Testis (tissue), 3 donors: ENCODE results near the gene BAD. TPM values are rescaled to one million over a fixed set of nuclear protein-coding genes. Genes with fewer than 3 reads are reported as not detected.

ENCODE experiments used
- DNase-seq: peaks from one replicate; pipeline ENCODE4 v3.0.0-alpha.2; 2019
- H3K27ac ChIP-seq, 2 donors: fragments of 200-600 bp; sonication (generic); one replicate each; pipeline ENCODE4 v1.5.1; 2019
- H3K27me3 ChIP-seq: fragments of 200-600 bp; sonication (generic); one replicate; pipeline ENCODE4 v1.5.1; 2019
- H3K36me3 ChIP-seq: fragments of 200-600 bp; sonication (generic); one replicate; pipeline ENCODE4 v1.5.1; 2017; ENCODE audit warnings: low read depth; ENCODE audit errors: missing control alignments
- H3K4me1 ChIP-seq: fragments of 200-600 bp; sonication (generic); one replicate; pipeline ENCODE4 v1.5.1; 2019
- H3K4me3 ChIP-seq, 2 donors: fragments of 200-600 bp; sonication (generic); one replicate each; pipeline ENCODE4 v1.5.1; 2017 to 2019
- H3K9me3 ChIP-seq: fragments of 200-600 bp; sonication (generic); one replicate; pipeline ENCODE4 v1.5.1; 2017
- CTCF ChIP-seq, 3 experiments: fragments of 450-650 bp in 2 of 3; fragments of 200-600 bp in 1 of 3; sonication (generic) in 1 of 3; IDR thresholded peaks; one replicate each; pipeline ENCODE4 v1.5.1; 2016 to 2019; ENCODE audit warnings: antibody characterized with exemption in 3 of 3, mild to moderate bottlenecking in 2 of 3, moderate library complexity in 1 of 3
- POLR2A ChIP-seq: fragments of 450-650 bp; IDR thresholded peaks from one replicate; pipeline ENCODE4 v1.6.1; 2017; ENCODE audit warnings: antibody characterized with exemption, mild to moderate bottlenecking, moderate library complexity
- WGBS, 2 donors: methylation state at CpG; one replicate each; pipeline ENCODE4 v1.1.5; 2018; 5-methylcytosine and 5-hydroxymethylcytosine counted together
- intact Hi-C: fragments of 100-400 bp; cut with DNase I; formaldehyde crosslinking; loops from one replicate; pipeline ENCODE4 v1.15.1; 2023; ENCODE audit warnings: low total_unique reads
- polyA plus RNA-seq: library from polyadenylated mRNA; stranded (reverse); fragments of 350-450 nt; fragmentation: Illumina TruSeq; extraction: RNeasy Lipid Tissue Mini Kit (QIAGEN cat#74804); gene quantifications from one replicate; pipeline ENCODE4 v1.2.3, GENCODE V29; 2014; ENCODE audit warnings: low read depth, low replicate concordance; ENCODE audit not compliant: insufficient read depth
- total RNA-seq, 2 donors: library from RNA; depleted of rRNA; stranded (reverse); fragments of >200 nt; gene quantifications; one replicate each; pipeline ENCODE4 v1.2.3, GENCODE V29; 2016

The BAD gene
- total and polyA plus RNA-seq, 3 donors from 2014 or later, result 85.2 to 110 (median 88.7) TPM

DNA sequence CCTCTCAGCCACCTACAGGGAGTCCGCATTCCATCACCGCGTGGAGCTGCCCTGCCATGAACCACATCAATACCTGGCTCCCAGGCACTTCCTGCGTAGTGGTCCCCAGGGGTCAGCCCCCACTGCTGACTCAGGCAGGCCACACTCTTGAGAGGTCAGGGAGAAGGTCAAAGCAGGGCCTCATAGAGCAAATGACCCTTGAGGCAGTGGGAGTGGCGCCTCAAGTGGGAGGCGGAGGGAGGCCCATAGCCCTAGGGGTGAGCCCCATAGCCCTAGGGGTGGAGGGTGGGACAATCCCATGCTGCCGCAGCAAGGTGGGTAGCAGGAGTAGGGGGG, 38.4 kb upstream of the BAD start:
- TF ChIP-seq POLR2A, result no peak
- TF ChIP-seq CTCF (IDR thresholded peaks at IDR 0.05), result no peak
- 84 to 88% methylated on average over 5 to 7 of the region's 7 CpGs for WGBS, 2 donors
- Histone ChIP-seq H3K36me3 (no peaks in the 10 kb centered on the region), H3K4me1 (peaks cover 9% of the 10 kb centered on the region), H3K4me3 (no peak overlapping the region), H3K27ac (no peak overlapping the region), H3K9me3 (no peaks in the 10 kb centered on the region), H3K27me3 (no peaks in the 10 kb centered on the region)
- intact Hi-C loops, result no loop called here
- DNase-seq, result no peak

DNA sequence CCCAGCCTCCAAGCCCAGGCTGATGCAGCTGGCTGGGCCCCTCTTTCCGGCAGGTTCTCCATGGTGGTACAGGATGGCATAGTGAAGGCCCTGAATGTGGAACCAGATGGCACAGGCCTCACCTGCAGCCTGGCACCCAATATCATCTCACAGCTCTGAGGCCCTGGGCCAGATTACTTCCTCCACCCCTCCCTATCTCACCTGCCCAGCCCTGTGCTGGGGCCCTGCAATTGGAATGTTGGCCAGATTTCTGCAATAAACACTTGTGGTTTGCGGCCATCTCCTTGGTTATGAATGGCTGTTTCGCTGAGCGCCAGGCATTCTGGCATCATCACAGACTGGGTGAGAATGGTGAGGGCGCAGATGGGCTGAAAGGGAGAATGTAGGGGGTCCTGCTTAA, 37.1 kb upstream of the BAD start:
- intact Hi-C loops, result no loop called here

DNA sequence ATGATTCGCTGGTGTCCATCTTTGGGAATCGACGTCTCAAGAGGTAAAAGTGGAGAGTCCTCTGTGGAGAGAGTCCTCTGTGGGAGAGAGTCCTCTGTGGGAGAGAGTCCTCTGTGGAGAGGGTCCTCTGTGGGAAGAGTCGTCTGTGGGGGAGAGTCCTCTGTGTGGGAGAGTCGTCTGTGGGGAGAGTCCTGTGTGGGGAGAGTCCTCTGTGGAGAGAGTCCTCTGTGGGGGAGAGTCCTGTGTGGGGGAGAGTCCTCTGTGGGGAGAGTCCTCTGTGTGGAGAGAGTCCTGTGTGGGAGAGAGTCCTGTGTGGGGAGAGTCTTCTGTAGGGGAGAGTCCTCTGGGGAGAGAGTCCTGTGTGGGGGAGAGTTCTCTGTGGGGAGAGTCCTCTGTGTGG, 36.6 kb upstream of the BAD start:
- WGBS, 2 donors, result 70 to 84% methylated on average over 5 of the region's 5 CpGs
- TF ChIP-seq POLR2A (no peak), CTCF (IDR thresholded peaks at IDR 0.05) (no peak)
- peak overlapping the region in 1 of 2 donors; percentile 31 for H3K27ac ChIP-seq
- DNase-seq, result no peak
- H3K36me3 ChIP-seq, result no peaks in the 10 kb centered on the region
- H3K4me1 ChIP-seq, result peaks cover 9% of the 10 kb centered on the region
- intact Hi-C loops, result no loop called here
- no peaks in the 10 kb centered on the region for H3K9me3 ChIP-seq
- H3K27me3 ChIP-seq, result no peaks in the 10 kb centered on the region
- H3K4me3 ChIP-seq, result no peak overlapping the region

More for the DNA sequence above, 37.1 kb upstream of the BAD start:
- Histone ChIP-seq H3K9me3 (no peaks in the 10 kb centered on the region), H3K4me3 (no peak overlapping the region), H3K27ac (peak overlapping the region in 1 of 2 donors; percentile 31), H3K36me3 (no peaks in the 10 kb centered on the region), H3K4me1 (peaks cover 9% of the 10 kb centered on the region), H3K27me3 (no peaks in the 10 kb centered on the region)
- DNase-seq, result no peak
- WGBS, 2 donors, result 95% methylated on average over 5 of the region's 5 CpGs
- TF ChIP-seq POLR2A (no peak), CTCF (IDR thresholded peaks at IDR 0.05) (no peak)

- Histone ChIP-seq H3K4me1 (peaks cover 9% of the 10 kb centered on the region), H3K36me3 (no peaks in the 10 kb centered on the region), H3K9me3 (no peaks in the 10 kb centered on the region), H3K27ac (peak overlapping the region in 1 of 2 donors; percentile 31), H3K27me3 (no peaks in the 10 kb centered on the region), H3K4me3 (no peak overlapping the region)
- 92 to 94% methylated on average over 6 to 7 of the region's 7 CpGs for WGBS, 2 donors
- TF ChIP-seq POLR2A, result no peak
- no peak for DNase-seq
- intact Hi-C loops, result no loop called here
These were observed 36.1 kb upstream of the BAD start for GRCh38 chr11:64320556-64320955.

DNA sequence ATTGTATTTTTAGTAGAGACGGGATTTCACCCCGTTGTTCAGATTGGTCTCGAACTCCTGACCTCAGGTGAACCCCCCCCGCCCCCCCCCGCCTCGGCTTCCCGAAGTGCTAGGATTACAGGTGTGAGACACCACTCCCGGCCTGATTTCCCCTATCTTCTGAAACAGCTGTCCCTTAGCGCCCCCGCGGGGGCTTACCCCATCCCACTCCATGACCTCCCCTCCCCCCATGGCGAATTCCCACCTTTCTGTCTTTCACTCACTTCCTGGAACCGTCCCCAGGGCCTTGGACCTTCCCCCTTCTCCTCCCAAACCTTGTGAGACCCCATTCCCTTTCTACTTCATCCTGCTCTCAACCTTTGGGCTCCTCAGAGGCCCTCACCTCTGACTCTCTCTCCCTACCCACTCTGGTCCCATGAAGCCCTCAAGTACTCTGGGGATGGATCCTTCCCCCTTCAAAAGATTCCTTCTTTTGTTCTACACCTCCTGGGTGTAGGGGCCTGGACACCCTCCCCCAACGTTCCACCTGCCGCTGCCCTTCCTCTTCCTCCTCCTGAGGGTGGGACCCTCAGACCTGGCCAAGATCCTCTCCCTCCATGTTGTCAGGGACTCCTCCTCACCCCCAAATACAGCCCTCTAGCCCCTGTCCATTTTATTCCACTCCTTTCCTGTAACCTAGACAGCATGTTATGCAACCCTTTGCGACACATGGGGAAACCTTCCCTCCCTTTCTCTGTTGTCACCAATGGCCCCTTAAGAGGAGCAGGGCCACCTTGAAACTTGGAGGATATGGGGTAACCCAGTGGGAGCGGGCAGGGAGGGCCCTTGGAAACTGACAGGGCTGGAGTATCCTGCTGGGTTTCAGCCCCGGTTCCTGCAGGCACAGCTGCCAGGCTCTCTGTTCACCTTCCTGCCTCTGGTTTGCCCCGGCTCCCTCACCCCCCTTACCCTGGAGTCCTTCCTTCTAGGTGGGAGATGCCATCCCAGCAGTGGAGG, 34.6 kb upstream of the BAD start:
- Histone ChIP-seq H3K4me1 (peaks cover 9% of the 10 kb centered on the region), H3K9me3 (no peaks in the 10 kb centered on the region), H3K27me3 (no peaks in the 10 kb centered on the region), H3K36me3 (no peaks in the 10 kb centered on the region), H3K27ac (peak overlapping the region; percentile 75 to 98), H3K4me3 (peak overlapping the region; percentile 72 to 75)
- 23 to 24% methylated on average over 19 of the region's 19 CpGs for WGBS, 2 donors
- DNase-seq, result no peak
- intact Hi-C loops, result no loop called here
- TF ChIP-seq POLR2A (no peak), CTCF (IDR thresholded peaks at IDR 0.05) (no peak)
